Stimulated activated CD4-positive, alpha-beta T cell treated with anti-CD3 and anti-CD28 coated beads, TNF-alpha, amount 100 ng/mL, for 24 hours (primary cell): Measurements from ENCODE around the gene LZTR1.

Source experiments
- DNase-seq, 3 experiments: peaks; one replicate each; pipeline ENCODE4 v3.0.0-alpha.2; 2020; ENCODE audit warnings: low read depth in 3 of 3

LZTR1 gene

DNA sequence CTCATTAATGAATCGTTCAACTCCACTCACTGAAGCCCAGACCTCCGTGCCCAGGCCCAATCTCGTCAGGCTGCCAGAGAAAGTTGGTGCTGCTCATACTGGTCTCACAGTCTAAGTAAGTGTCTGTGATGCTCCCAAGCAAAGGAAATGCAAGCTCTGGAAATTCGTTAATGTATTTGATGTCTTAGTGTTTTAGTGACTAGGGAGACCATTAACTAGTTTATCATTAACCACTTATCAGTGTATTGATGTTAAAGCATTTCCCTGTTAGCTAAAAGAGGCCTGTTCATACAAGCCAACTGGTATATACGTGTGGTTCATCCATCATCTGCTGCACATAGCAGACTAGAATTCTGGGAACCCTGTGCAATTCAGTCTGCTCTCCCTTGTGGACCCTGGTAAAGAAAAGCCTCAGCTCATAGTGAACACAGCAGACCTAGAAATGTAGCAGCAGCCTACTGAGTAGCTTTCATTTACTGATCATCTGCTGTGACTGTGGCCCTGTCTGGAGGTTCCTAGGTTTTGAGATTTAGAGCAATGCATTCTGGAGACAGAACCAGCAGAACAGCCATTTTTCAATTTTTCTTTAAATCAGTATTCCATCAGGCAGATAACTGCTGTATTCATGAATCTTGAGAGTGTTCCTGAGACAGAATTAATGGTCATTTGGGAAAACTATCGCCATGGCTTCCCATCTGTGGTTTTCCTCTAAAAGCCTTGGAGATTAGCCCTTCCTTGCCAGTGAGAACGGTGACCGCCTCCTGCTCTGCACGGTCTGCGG lies 30.8 kb upstream of the LZTR1 start:
- no peak for DNase-seq

DNA sequence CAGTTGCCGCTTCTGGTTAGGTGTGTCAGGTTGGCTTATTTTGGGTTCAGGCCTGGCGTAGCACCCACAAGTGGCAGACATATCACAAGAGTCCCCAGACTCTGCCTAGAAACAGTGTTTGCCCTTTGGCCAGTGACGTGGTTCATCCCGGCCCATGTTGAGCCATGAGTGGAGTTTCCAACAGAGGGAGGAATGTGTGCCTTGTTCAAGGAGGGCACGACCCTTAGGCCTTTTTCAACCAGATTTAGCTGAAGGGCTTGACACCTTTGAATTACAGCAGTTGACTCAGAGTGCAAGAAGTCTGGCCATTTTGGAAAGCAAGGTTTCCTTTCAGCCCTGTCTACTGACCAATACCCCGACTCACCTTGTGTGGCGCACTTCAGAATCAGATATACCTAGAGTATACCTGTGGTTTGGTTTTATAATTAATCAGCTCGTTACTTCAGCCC lies 30.1 kb upstream of the LZTR1 start:
- DNase-seq: no peak

DNA sequence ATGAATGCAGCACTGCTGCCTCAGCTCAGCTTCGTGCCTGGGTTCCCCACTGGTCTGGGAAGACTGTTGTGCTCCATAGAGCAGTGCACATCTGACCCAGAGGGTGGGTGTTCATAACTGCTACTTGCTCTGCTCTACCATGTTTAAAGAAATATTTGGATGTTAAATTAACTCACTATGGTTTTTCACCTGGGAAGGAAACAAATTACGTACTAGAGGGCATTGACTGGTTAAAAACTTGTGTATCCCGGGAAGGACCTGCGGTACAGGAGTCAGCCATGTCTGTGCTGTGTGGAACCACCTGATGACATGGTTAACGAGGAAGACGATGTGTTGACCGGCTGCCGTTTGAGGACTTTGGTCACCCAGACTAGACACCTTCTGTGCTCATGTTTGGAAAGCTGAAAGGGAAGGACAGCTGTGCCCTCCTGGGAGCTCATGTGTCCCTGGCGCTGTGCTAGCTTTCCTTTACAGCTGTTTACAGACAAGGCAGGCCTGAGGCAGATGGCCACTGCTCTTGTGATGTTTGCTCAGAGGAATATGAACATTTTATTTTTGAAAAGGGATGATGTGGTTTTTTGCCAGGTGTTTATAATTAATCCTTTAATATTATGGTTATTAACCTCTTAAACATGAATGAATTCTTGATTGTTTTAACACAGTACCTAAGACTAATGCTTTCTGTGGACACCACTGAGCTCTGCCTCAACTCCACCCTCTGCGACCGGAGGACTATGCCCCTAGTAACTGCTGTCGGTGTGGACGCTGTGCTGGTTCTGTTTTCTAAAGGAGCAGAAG lies 29.4 kb upstream of the LZTR1 start:
- no peak for DNase-seq

DNA sequence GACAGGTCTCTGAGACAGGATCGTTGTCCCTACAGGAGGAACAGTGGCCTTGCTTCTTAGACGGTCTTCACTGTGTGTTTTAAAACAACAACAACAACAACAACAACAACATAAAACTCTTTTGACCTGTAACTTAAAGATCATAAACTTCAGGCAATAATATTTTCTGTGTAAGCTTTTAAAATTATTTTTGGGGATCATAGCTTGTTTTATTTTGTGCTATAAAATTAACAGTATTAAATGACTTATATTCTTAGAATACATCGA lies 28.8 kb upstream of the LZTR1 start:
- DNase-seq: no peak

DNA sequence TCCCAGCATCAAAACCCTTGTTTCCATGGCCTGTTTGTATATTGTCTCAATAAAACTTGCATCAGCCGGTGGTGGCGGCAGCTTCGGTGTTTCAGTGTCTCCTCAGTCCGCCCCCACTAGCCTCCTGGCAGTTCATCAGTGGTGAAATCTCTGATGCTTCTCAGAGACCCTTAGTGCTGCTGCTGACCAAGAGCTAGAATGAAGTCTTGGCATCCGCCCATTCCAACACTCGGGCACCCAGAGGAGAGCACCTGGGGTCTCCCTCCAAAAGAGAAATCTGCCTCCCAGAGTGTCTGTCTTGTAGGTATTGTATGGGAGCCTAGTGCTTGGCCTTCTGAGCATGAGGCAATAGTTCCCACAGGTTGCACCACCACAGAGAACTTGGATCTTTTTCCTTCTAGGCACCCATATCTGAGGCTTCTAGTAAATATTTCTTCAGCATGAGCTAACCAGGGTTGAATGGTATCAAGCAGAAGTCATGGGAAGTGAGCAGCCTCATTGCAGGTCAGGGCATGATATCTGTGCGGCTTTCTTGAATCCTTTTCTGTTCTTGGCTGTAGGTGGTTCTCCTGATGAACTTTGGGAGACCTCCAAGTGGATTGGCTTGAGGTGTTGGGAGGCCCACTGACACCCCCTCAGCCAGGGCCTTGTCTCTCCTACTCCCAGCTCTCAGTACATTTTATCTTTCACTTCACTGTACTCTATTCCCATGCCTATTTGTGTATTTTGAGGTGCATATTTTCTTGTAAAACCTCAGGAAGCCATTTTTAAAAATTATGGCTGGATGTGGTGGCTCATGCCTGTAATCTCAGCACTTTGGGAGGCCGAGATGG lies 28.2 kb upstream of the LZTR1 start:
- DNase-seq: no peak

DNA sequence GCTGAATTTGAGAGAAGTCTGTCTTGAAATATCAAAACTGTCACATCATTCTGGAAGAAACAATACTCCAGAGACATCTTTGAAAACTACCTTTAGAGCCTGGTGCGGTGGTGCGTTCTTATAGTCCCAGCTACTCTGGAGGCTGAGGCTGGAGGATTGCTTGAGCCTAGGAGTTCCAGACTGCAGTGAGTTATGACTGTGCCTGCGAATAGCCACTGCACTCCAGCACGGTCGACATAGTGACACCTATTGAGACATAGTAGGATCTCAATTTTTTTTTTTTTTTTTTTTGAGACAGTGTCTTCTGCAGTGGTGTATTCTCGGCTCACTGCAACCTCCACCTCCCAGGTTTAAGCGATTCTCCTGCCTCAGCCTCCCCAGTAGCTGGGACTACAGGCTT lies 26.5 kb upstream of the LZTR1 start:
- no peak for DNase-seq

DNA sequence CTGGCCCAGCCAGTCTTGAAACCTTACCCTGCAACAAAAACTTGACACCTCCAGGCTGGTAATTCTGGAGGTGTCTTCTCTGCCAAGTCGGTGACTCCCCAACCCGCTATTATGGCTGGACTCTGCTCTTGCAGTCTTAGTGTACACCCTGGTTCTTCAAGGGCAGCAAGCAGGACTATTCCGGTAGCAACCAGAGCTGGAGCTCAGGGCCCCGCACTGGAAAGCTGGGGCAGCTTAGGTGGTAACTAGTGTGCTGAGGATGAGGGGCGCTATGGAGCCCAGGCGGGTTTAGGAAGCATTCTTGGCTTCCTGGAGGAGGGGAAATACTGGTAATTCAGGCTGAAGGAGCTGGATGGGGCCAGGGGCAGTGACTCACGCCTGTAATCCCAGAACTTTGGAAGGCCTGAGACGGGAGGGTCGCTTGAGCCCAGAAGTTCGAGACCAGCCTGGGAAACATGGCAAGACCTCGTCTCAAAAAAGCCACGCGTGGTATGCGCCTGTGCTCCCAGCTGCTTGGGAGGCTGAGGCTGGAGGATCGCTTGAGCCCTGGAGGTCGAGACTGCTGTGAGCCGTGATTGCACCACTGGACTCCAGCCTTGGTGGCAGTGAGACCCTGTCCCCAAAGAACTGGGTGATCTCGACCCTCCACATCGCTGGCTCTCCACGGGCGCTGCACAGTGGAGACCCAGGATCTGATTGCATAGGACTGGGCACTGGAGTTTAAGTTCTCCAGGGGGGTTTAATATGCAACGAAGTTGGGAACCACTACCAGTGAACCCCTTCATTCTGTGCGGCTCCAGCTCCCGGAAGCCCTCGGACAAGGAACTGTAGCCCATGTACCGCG lies 25.6 kb upstream of the LZTR1 start:
- no peak for DNase-seq

DNA sequence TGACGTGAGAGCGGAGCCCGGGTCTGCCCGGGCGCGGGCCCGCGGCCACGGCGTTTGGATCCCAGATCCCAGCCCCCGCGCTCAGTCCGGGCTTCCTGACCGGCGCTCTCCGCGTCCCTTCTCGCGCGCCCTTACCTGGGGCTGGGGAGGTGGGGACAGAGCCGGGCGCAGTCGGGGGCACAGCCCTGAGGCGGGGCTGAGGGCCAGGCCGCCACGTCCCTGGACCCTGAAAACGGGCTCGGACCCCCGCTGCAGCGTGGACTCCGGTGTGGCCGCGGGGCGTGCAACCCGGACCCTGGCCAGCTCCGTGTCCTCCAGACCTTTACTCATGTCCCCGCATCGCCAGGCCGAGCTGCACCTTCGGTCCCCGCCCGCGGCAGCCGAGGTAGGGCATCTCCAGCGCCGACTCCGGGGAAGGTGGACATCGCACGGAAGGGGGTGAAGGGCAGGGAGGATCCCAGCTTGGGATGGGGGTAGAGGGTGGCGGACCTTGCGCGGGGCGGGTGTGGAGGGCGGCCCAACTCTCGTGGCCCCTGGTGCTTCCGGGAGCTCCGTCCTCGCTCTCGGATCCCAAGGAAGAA lies 24.9 kb upstream of the LZTR1 start:
- DNase-seq: no peak

DNA sequence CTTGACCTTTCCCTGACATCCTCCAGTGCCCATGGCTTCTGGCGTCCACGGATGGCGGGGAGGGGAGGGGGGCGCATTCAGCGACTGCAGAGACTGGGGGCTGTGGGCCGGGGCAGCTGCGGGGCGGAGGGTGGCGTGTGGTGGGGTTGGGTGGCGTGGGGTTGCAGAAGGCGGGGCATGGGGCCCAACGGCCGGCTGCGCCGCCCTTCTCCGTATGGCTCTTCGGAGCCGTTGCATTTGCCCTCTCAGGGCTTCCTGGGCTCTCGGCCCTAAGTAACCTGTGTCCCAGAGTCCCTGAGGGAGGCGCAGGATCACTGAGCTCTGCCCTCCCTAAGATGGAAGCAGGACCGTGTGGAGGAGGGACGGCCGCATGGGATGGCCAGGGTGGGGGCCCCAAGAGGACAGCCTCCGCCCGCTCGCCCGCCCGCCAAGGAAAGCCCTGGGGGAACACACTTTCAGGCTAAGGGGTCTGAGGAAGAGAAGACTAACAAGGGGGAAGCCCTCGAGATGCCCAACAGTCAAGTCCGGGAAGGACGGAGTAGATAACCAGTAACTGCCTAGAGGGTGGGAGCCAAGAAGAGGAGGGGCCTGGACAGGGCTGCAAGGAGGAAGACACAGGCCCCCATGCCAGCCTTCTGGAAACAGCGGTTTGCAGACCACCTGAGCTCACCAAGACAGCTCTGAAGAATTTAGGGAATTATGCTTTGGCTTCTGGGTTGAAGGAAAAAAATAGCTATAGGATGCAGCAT lies 24.2 kb upstream of the LZTR1 start:
- no peak for DNase-seq

DNA sequence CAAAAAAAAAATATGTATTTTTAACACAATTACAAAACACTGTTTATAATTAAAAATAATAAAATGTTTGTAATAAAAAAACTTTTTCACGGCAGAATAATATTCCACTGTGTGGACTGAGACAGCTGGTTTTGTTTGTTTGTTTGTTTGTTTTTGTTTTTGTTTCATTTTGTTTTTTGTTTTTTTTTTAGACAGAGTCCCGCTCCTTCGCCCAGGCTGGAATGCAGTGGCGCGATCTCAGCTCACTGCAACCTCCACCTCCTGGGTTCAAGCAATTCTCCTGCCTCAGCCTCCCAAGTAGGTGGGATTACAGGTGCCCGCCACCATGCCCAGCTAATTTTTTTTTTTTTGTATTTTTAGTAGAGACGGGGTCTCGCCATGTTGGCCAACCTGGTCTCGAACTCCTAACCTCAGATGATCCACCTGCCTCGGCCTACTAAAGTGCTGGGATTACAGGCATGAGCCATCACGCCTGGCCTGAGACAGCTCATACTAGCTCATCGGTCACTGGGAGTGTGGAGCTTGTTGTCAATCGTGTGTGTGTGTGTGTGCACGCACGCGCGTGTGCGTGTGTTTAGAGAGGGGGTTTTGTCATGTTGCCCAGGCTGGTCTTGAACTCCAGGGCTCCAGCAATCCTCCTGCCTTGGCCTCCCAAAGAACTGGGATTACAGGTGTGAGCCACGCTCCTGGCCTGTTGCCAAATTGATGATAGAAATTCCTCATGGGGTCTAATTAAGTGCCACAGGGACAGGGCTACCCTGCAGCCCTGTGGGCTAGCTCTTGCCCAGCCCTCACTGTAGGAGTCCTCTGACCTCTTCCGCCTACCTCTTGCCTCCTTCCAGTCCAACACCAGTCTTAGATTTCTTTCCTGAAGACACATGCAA lies 22.3 kb upstream of the LZTR1 start:
- no peak for DNase-seq

DNA sequence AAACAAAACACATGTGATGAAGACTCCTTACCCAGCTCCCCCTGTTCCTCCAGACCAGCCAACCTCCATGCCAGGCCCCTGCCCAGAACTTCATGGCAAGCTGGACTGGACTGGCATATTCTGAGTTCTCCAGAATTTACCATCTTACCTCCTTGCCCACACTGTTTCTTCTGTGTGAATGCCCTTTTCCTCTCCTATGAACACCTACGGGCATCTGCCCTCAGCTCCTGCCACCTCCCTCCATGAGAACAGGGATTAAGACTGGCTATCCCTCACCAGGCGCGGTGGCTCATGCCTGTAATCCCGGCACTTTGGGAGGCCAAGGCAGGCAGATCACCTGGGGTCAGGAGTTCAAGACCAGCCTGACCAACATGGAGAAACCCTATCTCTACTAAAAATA lies 21.5 kb upstream of the LZTR1 start:
- DNase-seq: no peak

DNA sequence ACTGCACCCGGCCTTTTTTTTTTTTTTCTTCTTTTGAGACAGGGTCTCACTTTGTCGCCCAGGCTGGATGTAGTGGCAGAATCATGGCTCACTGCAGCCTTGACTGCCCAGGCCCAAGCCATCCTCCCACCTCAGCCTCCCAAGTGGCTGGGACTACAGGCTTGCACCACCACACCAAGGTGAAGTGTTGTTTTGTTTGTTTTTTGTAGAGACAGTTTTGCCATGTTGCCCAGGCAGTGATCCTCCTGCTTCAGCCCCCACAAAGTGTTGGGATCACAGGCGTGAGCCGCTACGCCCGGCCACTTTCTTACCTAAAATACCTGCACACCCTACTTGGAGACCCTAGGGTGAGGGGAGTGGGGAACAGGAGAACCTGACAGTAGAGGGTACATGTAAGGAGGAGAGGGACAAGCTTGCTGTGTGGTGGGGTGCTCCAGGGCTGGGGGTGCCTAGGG lies 19.6 kb upstream of the LZTR1 start:
- no peak for DNase-seq

DNA sequence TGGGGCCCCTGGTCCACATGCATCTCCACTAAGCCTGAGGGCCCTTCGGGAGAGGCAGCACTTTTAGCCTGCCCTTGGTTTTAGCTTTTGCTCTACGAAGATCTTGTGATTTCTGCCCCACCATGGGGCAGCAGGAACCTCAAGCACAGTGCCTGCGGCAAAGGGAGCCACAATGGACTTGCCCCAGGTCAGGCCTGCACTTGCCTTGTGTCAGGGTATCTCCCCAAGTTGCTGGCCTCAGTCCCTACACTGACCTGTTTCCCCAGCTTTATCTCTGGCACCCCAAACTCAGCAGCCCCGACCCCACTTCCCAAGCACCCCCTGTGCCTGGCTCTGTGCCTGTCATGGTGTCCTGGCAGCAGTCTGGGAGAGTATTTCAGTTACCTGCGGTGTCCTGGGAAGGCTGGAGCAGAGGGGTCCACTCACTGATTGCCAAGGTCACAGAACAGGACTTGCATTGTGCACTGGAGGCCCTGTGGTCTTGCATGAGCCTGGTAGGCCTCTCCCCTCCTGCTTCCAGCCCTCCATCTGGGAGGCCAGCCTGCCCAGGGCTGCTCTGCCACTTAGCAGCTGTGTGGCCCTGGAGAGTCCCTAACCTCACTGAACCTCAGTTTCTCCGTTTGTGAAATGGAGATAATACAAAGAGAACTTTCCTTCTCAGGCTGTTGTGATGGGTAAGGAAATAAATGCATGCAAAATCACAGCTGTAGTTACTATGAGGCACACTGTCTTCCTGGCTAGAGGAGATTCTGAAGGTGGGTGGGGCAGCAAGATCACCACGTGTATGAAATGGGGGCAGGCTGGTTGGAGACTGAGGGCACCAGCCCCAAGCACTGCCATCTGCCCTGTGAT lies 18.7 kb upstream of the LZTR1 start:
- DNase-seq: no peak

DNA sequence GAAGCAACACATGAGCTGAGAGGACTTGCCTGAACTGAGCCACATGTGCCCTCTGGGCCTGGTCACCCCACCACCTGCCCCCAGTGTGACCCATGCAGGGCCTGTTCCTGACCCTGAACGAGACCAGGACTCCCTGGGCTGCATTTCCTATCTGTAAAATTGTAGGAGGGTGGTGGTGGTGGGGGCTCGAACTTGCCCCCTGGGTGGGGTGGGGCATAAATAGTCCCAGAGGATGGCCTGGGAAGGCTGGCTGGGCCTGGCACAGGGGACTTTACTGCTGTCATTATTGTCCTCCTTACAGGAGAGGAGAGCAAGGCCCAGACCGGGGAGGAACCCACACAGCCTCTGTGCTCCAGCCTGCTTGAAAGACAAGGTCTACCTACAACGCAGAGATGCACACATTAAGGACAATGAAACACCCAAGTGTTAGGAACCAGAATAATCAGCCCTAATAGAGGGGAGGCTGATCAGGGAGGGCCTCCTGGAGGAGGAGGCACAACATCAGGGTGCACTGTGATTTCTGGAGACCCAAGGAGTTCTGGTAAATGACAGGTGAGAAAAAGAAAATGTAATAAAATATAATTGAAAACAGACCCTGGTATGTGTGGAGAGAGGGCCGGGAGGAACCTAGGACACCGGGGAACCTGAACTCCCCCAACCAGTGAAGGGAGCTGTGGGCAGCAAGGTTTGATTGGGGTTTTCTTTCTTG lies 17.9 kb upstream of the LZTR1 start:
- DNase-seq: peak in 1 of 3 experiments; percentile 21

DNA sequence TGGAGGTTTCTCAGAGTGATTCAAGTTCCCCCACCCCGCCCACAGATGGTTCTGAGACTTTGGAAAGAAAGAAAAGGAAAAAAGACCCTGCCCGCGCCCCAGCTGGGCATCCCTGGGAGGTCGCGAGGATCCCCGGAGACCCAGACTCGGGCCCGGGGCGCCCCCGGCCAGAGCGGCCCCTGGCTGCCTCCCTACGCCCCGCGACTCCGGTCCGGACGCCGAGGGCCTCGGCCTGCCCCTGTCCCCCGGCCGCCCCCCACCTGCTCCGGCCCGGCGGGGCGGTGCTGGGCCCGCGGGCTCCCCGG lies 17.3 kb upstream of the LZTR1 start:
- no peak for DNase-seq

DNA sequence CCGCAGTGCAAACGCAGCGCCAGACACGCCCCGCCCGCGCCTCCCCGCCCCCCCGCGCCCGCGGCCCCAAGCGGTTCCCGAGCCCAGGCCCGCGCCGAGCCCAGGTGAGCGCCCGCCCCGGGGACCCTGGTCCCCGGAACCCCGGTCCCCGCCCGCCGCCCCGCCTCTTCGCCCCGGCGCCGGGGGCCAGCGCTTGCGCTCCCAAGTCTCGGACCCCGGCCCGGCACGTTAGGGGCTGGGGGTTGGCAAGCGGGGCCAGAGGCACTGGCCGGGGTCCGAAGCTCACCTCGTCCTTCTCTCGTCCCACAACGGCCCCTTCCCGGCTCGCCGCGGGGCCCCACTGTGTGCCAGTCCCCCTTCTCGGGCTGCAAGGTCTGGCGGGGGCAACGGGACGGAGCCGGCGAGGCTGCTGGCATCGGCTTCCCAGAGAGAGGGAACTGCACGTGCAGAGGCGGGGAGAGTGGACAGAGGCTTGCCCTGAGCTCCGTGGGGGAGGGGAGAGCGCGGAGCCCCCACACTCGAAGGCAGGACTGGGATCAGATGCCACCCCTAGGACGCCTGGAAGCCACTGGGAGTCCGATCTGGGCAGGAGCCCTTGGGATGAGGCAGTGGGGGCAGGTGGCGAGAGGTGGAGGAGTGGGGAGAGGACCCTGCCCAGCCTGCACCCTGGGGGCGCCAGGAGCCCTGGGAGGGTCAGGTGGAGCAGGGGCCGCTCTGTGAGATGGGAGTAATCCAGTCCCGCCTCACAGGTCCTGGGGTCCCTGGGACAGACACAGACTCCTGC lies 16.8 kb upstream of the LZTR1 start:
- DNase-seq: no peak
